ENCODE results near the gene MRPL43.

DNA sequence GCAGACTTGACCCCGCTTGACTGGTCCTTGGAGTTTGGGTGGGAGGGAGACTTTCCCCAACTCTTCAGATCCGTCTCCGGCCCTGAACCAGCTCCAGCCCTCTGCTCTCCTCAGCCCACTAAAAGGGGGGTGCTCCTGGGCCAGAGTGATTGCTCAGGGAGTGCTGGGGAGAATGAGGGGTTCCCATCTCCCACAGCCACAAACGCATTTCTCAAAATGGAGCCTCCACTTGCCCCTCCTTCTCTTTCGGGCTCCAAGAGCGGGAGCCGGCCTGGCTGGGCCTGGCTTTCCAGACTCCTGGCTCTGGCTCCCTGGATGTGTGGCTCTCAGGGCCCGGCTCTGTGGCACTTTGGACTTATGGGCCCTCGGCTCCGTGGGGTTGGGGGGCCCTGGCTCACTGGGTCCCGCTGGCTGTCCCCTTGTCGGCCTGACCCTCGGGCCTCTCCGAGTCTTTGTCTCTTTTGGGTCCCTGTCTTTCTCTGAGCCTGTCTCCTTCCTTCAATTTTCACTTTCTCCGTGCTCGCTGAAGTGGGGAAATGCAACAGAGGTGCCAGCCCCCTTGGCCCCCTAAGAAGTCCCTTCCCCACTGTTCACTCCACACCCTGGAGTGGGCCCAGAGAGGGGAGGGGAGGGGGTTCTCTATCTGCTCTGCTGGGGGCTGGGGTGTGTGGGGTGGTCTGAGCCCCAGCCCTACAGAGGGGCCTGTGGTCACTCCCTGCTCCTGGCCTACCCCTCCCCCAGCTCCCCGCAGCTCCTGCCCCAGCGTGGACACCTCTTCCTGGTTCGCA, 13.0 kb upstream of the MRPL43 start:
- TF ChIP-seq POLR2A (IDR thresholded peaks at IDR 0.05; ENCODE audit: low read length) (no peak), GATA1 (IDR thresholded peaks at IDR 0.05; ENCODE audit: low read depth, low read length) (no peak)
